SK-N-MC (cell line): Measurements from ENCODE around the gene BPIFB1.

ENCODE experiments used
- DNase-seq: peaks from one replicate; pipeline ENCODE4 v3.0.0-alpha.2; 2011; ENCODE audit warnings: low read depth, low spot score
- H3K27ac ChIP-seq: fragments of 200-600 bp; sonication (generic); 2 replicates; pipeline ENCODE4 v1.5.1; 2016; ENCODE audit warnings: mixed run types
- H3K36me3 ChIP-seq: fragments of 200-600 bp; sonication (generic); 2 replicates; pipeline ENCODE4 v1.6.1; 2017; ENCODE audit warnings: antibody characterized with exemption, low read length, mixed read lengths; ENCODE audit not compliant: insufficient read depth
- H3K4me3 ChIP-seq: fragments of 200-600 bp; sonication (generic); 2 replicates; pipeline ENCODE4 v1.5.1; 2016
- H3K9ac ChIP-seq: fragments of 200-600 bp; sonication (generic); 2 replicates; pipeline ENCODE4 v1.8.0; 2017; ENCODE audit warnings: mixed run types, mixed read lengths; ENCODE audit not compliant: insufficient read length
- H3K9me3 ChIP-seq: fragments of 200-600 bp; sonication (generic); 2 replicates; pipeline ENCODE4 v1.6.1; 2017; ENCODE audit warnings: low read depth, mild to moderate bottlenecking, antibody characterized with exemption, low read length, moderate library complexity, mixed read lengths
- EZH2 ChIP-seq: fragments of 200-600 bp; sonication (generic); IDR thresholded peaks from one replicate; pipeline ENCODE4 v1.6.1; 2017; ENCODE audit warnings: antibody characterized with exemption
- FOXP2 ChIP-seq: optimal IDR thresholded peaks from 2 replicates; pipeline ENCODE3; 2011; ENCODE audit warnings: mild to moderate bottlenecking, moderate library complexity; ENCODE audit not compliant: insufficient read depth; ENCODE audit errors: extremely low read length, control extremely low read depth
- POLR2AphosphoS5 ChIP-seq: IDR thresholded peaks from 2 replicates; pipeline ENCODE4 v1.6.1; 2012; ENCODE audit warnings: mild to moderate bottlenecking, low read depth, low read length, borderline replicate concordance

BPIFB1 gene

DNA sequence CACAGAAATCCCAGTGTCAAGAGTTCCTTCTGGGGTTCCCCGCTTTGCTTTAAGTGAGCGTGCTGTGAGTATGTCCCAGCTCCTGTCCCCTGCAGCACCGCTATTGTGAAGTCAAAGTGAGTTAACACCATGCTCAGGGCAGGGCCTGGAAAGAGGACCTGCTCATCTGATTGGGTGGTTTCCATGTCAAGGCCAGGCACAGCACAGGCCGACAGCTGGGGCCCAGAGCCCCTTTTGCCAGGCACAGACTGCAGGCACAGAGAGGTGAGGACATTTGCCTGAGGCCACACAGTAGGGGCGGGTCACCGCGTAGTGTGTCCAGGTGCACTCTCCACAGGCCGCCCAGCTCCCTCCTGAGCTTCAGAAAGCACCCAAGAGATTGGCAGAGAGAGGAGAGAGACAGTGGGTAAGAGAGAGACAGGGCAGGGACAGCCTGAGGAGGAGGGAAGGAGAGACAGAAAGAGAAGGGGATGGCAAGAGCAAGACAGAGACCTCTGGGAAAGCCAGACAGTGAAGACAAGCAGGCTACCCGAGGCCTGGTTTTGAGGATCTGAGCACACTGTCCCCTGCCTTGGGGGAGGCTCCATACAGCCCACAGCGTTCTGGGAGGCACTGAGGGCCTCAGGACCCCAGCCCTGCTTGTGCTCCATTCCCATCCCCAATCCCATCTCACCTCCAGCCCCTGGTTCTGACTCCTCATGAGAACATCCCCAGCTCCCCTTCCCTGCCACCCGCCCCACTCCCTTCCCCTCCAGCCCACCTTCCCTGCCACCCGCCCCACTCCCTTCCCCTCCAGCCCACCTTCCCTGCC, 6.5 kb upstream of the BPIFB1 start:
- TF ChIP-seq EZH2 (no peak), POLR2AphosphoS5 (no peak), FOXP2 (no peak)
- Histone ChIP-seq H3K4me3 (no peak overlapping the region), H3K36me3 (no peaks in the 10 kb centered on the region), H3K27ac (no peak overlapping the region), H3K9me3 (no peaks in the 10 kb centered on the region), H3K9ac (no peak overlapping the region)
- DNase-seq: no peak

DNA sequence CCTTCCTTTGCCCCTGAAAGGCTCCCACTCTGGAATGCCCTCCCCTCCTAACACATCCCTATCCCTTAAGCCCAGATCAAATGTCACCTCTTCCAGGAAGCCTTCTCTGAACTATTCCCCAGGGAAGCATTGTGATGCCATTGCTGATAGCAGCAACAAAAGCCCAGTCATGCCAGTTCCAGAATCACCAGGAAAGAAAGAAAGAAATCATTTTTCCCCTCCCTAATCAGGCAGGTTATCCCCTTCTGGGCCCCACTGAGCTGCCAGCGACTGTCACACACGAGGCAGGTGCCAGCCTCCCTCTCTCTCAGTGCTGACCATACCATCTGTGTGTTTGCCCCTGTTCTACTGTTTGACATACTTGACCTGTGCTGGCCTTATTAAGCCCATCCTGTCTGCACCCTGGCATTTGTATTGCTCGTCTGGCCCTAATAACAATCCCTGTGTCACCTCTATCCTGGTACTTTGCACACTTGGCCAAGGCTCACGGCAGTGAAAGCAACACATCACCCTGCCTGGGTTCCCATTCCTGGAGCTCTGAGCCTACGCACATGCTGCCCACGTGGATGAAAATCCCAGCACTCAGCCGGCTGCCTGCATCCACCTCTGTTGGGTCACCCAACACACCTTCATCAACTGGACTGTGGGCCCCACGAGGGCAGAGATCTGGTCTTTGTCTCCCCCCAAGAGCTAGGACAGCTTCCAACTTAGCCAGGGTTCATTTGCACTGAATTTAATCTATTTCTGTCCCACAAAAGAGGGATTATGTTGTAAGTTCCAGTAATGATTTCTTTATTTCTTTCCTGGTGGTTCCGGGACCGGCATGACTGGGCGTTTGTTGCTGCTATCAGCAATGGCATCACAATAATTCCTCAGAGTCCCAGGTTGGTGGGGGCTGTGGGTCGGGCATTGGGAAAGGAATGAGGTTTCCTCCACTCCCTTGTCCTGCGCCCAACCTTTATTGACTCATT, 5.3 kb upstream of the BPIFB1 start:
- TF ChIP-seq FOXP2: no peak
- no peak for TF ChIP-seq POLR2AphosphoS5
- TF ChIP-seq EZH2: no peak
- Histone ChIP-seq H3K9me3 (no peaks in the 10 kb centered on the region), H3K36me3 (no peaks in the 10 kb centered on the region), H3K4me3 (no peak overlapping the region), H3K9ac (no peak overlapping the region), H3K27ac (no peak overlapping the region)
- no peak for DNase-seq

DNA sequence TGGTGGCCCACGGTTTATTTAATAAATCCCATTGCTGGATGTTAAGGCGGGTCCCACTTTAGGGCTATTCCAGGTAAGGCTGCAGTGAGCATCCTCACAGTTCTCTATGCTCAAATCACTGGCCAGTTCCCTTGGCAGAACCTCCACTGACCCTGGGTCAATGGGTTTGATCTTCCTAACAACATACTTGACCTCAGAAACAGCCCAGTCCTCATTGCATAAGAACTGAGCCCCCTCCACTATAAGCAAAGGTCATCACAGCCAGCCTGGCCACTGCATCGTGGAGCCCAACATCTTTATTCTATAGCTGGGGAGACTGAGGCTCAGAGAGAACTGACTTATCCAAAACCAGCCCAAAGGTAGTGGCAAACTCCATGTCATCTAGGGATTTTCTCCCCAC, 4.3 kb upstream of the BPIFB1 start:
- Histone ChIP-seq H3K27ac (no peak overlapping the region), H3K9me3 (no peaks in the 10 kb centered on the region), H3K9ac (no peak overlapping the region), H3K4me3 (no peak overlapping the region), H3K36me3 (no peaks in the 10 kb centered on the region)
- no peak for DNase-seq
- TF ChIP-seq EZH2: no peak
- TF ChIP-seq POLR2AphosphoS5: no peak
- TF ChIP-seq FOXP2: no peak

DNA sequence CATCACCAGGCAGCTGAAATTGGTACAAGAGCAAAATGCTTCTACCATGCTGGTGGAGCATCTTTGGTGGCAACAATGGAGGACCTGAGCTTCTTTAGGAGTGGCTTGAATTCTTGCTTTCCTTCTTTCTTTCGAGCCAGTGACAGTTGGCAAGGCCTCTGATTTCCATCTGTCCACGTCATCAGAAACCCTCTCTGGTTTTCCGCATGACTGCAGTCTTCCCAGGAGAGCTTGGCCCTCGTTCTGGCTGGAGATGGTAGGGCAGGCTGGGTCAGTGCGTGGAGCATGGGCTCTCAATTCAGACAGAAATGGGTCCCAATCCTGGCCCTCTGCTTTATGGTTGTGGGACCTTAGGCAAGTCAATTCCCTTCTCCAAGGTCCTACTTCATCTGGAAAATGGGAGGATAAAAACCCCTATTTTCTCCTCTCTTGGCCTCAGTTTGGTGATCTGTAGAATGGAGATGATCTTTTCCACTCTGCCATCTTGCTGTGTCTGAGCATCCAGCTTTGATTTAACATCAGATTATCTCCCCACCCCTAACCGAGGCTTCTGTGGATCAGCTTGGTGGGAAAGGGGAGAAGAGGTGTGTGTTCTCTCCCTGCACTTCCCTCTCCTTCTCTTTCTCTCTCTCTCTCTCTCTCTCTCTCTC, 3.6 kb upstream of the BPIFB1 start:
- Histone ChIP-seq H3K27ac (no peak overlapping the region), H3K36me3 (no peaks in the 10 kb centered on the region), H3K4me3 (no peak overlapping the region), H3K9me3 (no peaks in the 10 kb centered on the region), H3K9ac (no peak overlapping the region)
- DNase-seq: no peak
- no peak for TF ChIP-seq POLR2AphosphoS5
- no peak for TF ChIP-seq EZH2
- TF ChIP-seq FOXP2: no peak

DNA sequence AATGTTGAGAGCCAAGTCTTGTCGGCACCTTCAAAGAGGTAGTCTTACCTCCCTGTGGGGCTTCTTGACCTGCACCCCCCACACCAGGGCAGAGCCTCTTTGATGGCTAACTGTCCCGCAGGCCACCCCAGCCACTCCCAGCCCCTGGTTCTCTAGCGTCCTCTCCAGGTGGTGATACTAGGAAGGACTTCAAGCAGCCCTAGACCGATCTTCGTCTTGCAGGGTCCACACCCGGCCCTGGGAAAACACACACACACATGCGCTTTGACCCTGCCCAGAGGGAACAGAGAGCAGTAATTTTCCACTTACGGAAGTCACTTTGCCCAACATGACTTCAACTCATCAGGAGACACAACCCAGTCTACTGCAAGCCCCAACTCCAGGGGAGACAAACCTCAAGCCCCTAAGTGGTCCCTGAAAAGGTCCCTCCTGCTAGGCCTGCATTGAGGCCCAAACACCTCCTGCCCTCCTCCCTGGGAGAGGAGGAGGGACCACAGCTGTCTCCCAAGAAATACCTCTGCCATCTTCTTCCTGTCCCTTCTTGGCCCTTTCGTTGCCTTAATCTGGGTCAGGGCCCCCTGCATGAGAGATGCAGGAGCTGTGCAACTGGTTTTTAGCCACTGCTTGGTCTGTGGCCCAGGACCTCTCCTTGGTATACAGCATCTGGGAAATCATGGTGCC, 2.9 kb upstream of the BPIFB1 start:
- H3K36me3 ChIP-seq: no peaks in the 10 kb centered on the region

DNA sequence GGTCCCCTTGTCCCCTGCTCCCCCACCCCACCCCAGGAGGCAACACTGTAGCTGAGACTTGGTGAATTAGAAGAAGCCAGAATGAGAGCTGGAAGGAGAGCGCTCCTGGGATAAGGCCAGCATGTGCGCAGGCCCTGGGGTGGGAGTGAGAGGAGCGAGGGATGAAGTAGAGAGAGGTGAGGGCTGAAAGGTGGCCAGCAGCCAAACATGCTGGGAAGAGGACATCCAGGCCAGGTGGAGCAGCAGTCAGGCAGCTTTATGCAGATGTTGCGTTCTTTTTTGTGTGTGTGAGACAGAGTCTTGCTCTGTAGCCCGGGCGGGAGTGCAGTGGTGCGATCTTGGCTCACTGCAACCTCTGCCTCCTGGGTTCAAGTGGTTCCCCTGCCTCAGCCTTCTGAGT, 2.2 kb upstream of the BPIFB1 start:
- Histone ChIP-seq H3K4me3 (no peak overlapping the region), H3K9ac (no peak overlapping the region), H3K27ac (no peak overlapping the region), H3K9me3 (no peaks in the 10 kb centered on the region), H3K36me3 (no peaks in the 10 kb centered on the region)
- no peak for DNase-seq
- no peak for TF ChIP-seq FOXP2
- TF ChIP-seq POLR2AphosphoS5: no peak
- TF ChIP-seq EZH2: no peak

More for the DNA sequence above, 2.9 kb upstream of the BPIFB1 start:
- no peak for DNase-seq
- no peaks in the 10 kb centered on the region for H3K9me3 ChIP-seq
- no peak overlapping the region for H3K27ac ChIP-seq
- no peak overlapping the region for H3K4me3 ChIP-seq
- TF ChIP-seq EZH2: no peak
- H3K9ac ChIP-seq: no peak overlapping the region

DNA sequence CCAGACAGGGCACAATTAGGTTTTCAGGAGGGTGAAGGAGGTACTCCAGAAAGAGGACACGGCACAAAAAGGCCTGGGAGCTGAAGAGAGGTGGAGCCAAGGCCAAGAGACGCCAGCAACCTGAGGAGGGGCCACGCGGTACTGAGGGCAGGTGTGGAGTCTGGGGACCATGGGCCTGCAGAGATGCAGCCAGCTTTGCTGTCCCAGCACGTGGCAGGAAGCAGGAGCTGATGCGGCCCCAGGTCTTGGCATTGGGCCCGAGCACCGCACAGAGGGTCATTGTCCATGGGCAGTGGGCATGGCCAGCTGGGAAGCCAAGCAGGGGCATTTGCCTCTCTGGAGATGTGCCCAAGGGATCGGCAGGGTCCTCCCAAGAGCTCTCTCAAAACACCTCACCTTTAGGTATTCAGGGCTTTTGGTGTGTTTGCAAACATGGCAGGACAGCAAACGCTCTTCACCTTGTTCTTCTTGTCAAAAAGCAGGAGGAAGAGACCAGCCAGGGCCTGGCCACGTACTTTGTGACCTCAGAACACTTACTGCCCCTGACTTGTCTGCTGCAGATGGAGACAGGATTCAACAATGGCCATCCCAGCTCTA, 1.4 kb upstream of the BPIFB1 start:
- no peak overlapping the region for H3K4me3 ChIP-seq
- no peak overlapping the region for H3K27ac ChIP-seq
- no peak overlapping the region for H3K9ac ChIP-seq
- DNase-seq: no peak
- TF ChIP-seq POLR2AphosphoS5 (no peak), FOXP2 (no peak), EZH2 (no peak)
- H3K9me3 ChIP-seq: no peaks in the 10 kb centered on the region
- H3K36me3 ChIP-seq: no peaks in the 10 kb centered on the region
